ENCODE results near the gene FXYD2. TPM values are rescaled to one million over a fixed set of nuclear protein-coding genes. Genes with fewer than 3 reads are reported as not detected.

The FXYD2 gene
- total RNA-seq = not detected in 2 replicates

DNA sequence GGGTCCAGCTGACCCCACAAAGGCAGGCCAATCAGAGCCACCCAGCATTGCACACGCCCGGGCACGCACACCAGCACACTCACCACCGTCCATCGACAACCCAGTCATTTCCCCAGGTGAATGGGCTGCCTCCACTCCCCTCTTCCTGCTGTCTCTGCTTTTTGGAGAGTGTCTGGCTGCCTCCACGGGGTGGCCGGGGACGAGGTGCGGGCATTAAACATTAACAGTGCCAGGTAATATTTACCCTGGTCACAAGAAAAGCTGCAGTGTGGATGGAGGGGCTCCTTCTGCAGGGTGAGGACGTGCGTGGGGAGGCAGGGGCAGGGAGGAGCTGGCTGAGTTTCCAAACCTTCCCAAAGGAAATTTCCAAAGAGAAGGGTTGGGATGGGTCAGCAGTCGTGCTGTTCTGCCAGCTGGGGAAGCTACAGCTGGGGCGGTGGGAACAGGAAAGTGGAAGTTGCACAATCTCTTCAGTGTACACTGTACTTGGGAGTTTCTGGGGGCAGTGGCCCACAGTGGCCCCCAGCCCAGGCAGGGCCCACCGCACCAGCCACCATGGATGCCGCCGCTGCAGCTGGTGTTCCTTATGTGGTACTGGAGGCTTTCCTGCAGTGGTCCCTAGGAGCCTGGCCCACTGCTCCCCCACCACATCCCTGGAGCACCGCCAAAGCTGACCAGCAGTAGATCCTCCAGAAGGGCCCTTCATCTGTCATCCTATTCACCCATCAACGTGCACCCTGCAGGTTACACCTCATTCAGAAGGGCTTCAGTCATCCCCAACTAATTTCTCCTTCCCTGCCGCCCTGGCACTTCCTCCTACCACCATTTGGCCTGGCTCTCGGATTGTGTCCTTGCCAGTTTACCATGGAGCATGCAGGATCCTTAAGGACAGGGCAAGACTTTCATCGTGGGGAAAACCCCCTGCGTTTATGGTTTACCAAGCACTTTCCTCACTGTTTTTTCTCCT, at the start of gene FXYD2:
Gene FXYD2, minus strand, starts transcription at position 174 of the 967 bp plus-strand sequence. Its CDS starts 66 bp downstream, at position 108.
- DNase-seq (ENCODE audit: low read depth) (peak; percentile 29), FAIRE-seq (peak; percentile 28)
- H3K36me3 ChIP-seq (ENCODE audit: control insufficient read depth, insufficient read depth, low read length) = no peaks in the 10 kb centered on the region
- H3K27me3 ChIP-seq (ENCODE audit: control insufficient read depth, insufficient read depth, low read length) = no peaks in the 10 kb centered on the region
- no peak for TF ChIP-seq CTCF (IDR thresholded peaks at IDR 0.05; ENCODE audit: insufficient read depth, low read length, severe bottlenecking)
- no peak within 1 kb of the TSS for H3K4me3 ChIP-seq (ENCODE audit: low read depth, low read length)

GRCh38 chr11:117873828-117874125, 49.2 kb upstream of the FXYD2 start:
- no peak overlapping the region for H3K4me3 ChIP-seq (ENCODE audit: low read depth, low read length)
- no peaks in the 10 kb centered on the region for H3K36me3 ChIP-seq (ENCODE audit: control insufficient read depth, insufficient read depth, low read length)
- DNase-seq (ENCODE audit: low read depth) (no peak), FAIRE-seq (no peak)
- peaks cover 39% of the 10 kb centered on the region for H3K27me3 ChIP-seq (ENCODE audit: control insufficient read depth, insufficient read depth, low read length)
- TF ChIP-seq CTCF (IDR thresholded peaks at IDR 0.05; ENCODE audit: insufficient read depth, low read length, severe bottlenecking) = no peak

GRCh38 chr11:117872975-117873827, 48.7 kb upstream of the FXYD2 start:
- Histone ChIP-seq H3K4me3 (ENCODE audit: low read depth, low read length) (no peak overlapping the region), H3K27me3 (ENCODE audit: control insufficient read depth, insufficient read depth, low read length) (peaks cover 35% of the 10 kb centered on the region), H3K36me3 (ENCODE audit: control insufficient read depth, insufficient read depth, low read length) (no peaks in the 10 kb centered on the region)
- FAIRE-seq (no peak), DNase-seq (ENCODE audit: low read depth) (no peak)
- TF ChIP-seq CTCF (IDR thresholded peaks at IDR 0.05; ENCODE audit: insufficient read depth, low read length, severe bottlenecking) = no peak

GRCh38 chr11:117872420-117872961, 47.9 kb upstream of the FXYD2 start:
- DNase-seq (ENCODE audit: low read depth) (no peak), FAIRE-seq (no peak)
- Histone ChIP-seq H3K36me3 (ENCODE audit: control insufficient read depth, insufficient read depth, low read length) (no peaks in the 10 kb centered on the region), H3K27me3 (ENCODE audit: control insufficient read depth, insufficient read depth, low read length) (peaks cover 31% of the 10 kb centered on the region), H3K4me3 (ENCODE audit: low read depth, low read length) (no peak overlapping the region)
- TF ChIP-seq CTCF (IDR thresholded peaks at IDR 0.05; ENCODE audit: insufficient read depth, low read length, severe bottlenecking) = no peak

DNA sequence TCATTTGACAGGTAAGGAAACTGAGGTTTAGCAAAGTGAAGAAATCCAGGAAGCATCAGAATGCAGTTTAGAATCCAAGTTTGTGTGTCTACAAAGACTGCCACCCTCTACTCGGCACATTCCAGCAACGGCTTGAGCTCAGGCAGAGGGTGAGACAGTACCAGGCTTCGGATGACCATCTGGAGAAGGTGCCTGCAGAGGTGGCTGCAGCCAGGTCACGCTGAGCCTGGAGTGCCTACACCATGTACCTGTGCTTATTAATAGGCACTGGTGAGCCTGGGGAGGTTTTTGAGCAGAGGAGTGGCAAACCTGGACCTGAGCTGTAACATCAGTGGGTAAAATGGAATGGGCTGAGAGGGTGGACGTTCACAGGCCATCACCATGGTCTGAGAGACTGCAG, 47.2 kb upstream of the FXYD2 start:
- no peak overlapping the region for H3K4me3 ChIP-seq (ENCODE audit: low read depth, low read length)
- no peak for TF ChIP-seq CTCF (IDR thresholded peaks at IDR 0.05; ENCODE audit: insufficient read depth, low read length, severe bottlenecking)
- no peaks in the 10 kb centered on the region for H3K36me3 ChIP-seq (ENCODE audit: control insufficient read depth, insufficient read depth, low read length)
- FAIRE-seq = no peak
- DNase-seq (ENCODE audit: low read depth) = no peak
- H3K27me3 ChIP-seq (ENCODE audit: control insufficient read depth, insufficient read depth, low read length) = peaks cover 24% of the 10 kb centered on the region
